ENCODE results near the gene RUSC2. TPM values are rescaled to one million over a fixed set of nuclear protein-coding genes. Genes with fewer than 3 reads are reported as not detected.

Gene RUSC2, protein sequence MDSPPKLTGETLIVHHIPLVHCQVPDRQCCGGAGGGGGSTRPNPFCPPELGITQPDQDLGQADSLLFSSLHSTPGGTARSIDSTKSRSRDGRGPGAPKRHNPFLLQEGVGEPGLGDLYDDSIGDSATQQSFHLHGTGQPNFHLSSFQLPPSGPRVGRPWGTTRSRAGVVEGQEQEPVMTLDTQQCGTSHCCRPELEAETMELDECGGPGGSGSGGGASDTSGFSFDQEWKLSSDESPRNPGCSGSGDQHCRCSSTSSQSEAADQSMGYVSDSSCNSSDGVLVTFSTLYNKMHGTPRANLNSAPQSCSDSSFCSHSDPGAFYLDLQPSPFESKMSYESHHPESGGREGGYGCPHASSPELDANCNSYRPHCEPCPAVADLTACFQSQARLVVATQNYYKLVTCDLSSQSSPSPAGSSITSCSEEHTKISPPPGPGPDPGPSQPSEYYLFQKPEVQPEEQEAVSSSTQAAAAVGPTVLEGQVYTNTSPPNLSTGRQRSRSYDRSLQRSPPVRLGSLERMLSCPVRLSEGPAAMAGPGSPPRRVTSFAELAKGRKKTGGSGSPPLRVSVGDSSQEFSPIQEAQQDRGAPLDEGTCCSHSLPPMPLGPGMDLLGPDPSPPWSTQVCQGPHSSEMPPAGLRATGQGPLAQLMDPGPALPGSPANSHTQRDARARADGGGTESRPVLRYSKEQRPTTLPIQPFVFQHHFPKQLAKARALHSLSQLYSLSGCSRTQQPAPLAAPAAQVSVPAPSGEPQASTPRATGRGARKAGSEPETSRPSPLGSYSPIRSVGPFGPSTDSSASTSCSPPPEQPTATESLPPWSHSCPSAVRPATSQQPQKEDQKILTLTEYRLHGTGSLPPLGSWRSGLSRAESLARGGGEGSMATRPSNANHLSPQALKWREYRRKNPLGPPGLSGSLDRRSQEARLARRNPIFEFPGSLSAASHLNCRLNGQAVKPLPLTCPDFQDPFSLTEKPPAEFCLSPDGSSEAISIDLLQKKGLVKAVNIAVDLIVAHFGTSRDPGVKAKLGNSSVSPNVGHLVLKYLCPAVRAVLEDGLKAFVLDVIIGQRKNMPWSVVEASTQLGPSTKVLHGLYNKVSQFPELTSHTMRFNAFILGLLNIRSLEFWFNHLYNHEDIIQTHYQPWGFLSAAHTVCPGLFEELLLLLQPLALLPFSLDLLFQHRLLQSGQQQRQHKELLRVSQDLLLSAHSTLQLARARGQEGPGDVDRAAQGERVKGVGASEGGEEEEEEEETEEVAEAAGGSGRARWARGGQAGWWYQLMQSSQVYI (N-terminal part only)
- 10 to 100 TPM; 18.5 to 32.0 (median 30.1) TPM for total RNA-seq

DNA sequence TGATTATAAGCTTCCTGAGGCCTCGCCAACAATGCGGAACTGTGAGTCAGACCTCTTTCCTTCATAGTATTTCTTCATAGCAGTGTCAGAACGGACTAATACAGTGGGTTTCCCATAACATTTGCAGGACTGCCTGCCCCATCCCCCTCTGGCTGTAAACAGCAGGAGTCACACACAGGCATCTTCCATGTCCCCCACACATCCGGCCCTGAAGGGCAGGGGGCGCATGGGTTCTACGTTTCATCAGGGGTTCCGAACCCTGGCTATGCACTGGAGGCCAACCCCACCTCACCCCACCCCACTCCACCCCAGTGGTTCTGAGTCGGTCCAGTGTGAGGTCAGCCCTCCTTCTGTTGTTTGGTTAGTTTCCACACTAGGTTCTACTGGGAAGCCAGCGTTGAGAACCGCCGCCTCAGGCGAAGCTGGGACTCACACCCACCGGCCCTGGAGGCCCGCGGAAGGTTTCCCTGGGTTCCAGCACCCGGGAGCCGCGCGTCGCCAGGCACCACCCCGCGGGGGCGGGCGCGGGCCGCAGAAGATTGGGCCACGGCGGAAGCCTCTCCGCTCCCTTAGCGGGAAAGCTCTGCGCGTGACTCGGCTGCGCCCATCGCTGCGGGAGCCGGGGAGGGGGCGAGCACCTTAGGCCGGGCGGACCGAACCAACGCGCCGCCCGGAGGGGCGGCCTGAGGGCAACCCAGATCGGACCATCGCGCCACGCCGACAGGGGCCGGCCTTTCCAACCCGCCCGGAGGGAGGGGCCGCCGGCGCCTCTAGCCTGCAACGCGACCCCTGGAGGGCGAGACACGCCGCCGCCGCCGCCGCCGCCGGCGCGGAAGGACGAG, at the start of gene RUSC2:
Gene RUSC2 (plus strand): TSS at position 799 of the 842 bp plus-strand sequence. CDS start 56,411 bp downstream, outside the sequence.
- 2% methylated on average over 23 to 40 of the region's 71 CpGs for WGBS, 2 donors
- intact Hi-C loops (cut with DNase I; ENCODE audit: low total_unique reads), result loop anchor here (5.0 kb wide), 1 partner anchor 58 kb away; no protein-coding TSS in a partner anchor
- TF ChIP-seq POLR2A (IDR thresholded peaks at IDR 0.05) (no peak), CTCF (IDR thresholded peaks at IDR 0.05) (no peak)
- DNase-seq (ENCODE audit: low spot score in 2 of 2), result peak; percentile 65 to 95
- H3K4me3 ChIP-seq (ENCODE audit: low read depth, poor library complexity, severe bottlenecking), result peak within 1 kb of the TSS; percentile 59

DNA sequence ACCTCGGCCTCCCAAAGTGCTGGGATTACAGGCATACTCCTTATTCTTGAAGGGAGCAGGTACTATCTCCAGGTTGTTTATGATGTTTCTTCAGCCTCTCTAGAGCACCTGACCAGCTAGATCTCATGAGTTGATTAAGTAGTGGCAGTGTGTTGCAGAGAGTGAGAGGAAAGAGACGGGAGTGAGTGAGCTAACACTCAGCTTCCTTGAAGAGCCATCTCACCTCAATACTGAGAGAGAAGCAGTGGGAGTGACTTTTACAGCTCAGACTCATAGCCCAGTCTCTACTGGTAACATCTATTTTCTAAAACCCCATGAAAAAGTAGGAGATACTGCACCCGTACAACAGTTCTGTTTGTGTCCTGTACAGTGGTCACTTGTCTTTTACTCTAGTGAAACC, 43.9 kb upstream of the RUSC2 start:
- no peak overlapping the region for H3K4me3 ChIP-seq (ENCODE audit: low read depth, poor library complexity, severe bottlenecking)
- WGBS, 2 donors, result 92 to 95% methylated on average over 3 of the region's 3 CpGs
- TF ChIP-seq CTCF (IDR thresholded peaks at IDR 0.05) (no peak), POLR2A (IDR thresholded peaks at IDR 0.05) (no peak)
- no peak for DNase-seq (ENCODE audit: low spot score in 2 of 2)
- intact Hi-C loops (cut with DNase I; ENCODE audit: low total_unique reads), result no loop called here

- no peak overlapping the region for H3K4me3 ChIP-seq (ENCODE audit: low read depth, poor library complexity, severe bottlenecking)
- TF ChIP-seq POLR2A (IDR thresholded peaks at IDR 0.05) (no peak), CTCF (IDR thresholded peaks at IDR 0.05) (no peak)
- DNase-seq (ENCODE audit: low spot score in 2 of 2), result no peak
- intact Hi-C loops (cut with DNase I; ENCODE audit: low total_unique reads), result no loop called here
- 71 to 78% methylated on average over 1 of the region's 1 CpG for WGBS, 2 donors
These were observed 41.4 kb upstream of the RUSC2 start for GRCh38 chr9:35448496-35448895.

GRCh38 chr9:35452481-35452880, 37.4 kb upstream of the RUSC2 start:
- intact Hi-C loops (cut with DNase I; ENCODE audit: low total_unique reads), result no loop called here
- DNase-seq (ENCODE audit: low spot score in 2 of 2), result no peak
- TF ChIP-seq CTCF (IDR thresholded peaks at IDR 0.05) (no peak), POLR2A (IDR thresholded peaks at IDR 0.05) (no peak)
- H3K4me3 ChIP-seq (ENCODE audit: low read depth, poor library complexity, severe bottlenecking), result no peak overlapping the region
- WGBS, 2 donors, result 71 to 100% methylated on average over 2 of the region's 2 CpGs

DNA sequence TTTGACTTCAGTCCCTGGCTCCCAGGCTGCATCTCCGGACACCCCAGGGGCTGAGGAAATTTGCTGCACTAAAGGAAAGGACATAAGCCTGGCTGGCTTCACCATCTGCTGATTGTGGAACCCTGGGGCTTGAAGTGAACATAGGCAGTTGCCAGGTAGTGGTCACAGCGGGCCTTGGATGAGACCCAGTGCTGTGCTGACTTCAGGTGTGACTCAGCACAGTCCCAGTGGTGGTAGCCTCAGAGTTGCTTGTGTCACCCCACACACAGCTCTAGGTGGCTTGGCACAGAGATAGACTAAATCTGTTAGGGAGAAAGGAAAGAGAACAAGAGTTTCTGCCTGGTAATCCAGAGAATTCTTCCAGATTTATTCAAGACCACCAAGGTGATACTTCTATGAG, 36.1 kb upstream of the RUSC2 start:
- TF ChIP-seq POLR2A (IDR thresholded peaks at IDR 0.05), result no peak
- no peak for TF ChIP-seq CTCF (IDR thresholded peaks at IDR 0.05)
- intact Hi-C loops (cut with DNase I; ENCODE audit: low total_unique reads), result no loop called here
- no peak overlapping the region for H3K4me3 ChIP-seq (ENCODE audit: low read depth, poor library complexity, severe bottlenecking)
- 76 to 88% methylated on average over 2 of the region's 2 CpGs for WGBS, 2 donors
- DNase-seq (ENCODE audit: low spot score in 2 of 2), result no peak
